H1 (cell line): ENCODE measurements around the gene PRAF2.

Source experiments
- ASH2L ChIP-seq: fragments of 200-600, 300-600 bp; sonication (generic); IDR thresholded peaks from one replicate; pipeline ENCODE4 v1.7.1; 2017; ENCODE audit warnings: low read length
- CTCF ChIP-seq, 3 experiments: IDR thresholded peaks; 1 replicate in 2 of 3; 2 replicates in 1 of 3; pipeline versions ENCODE4 v1.5.1 to v1.6.1; 2011; ENCODE audit warnings: low read length in 3 of 3, mild to moderate bottlenecking in 3 of 3, inconsistent platforms in 2 of 3, low read depth in 1 of 3, moderate library complexity in 1 of 3; ENCODE audit not compliant: insufficient read depth in 1 of 3; ENCODE audit errors: control extremely low read depth in 1 of 3
- HDAC6 ChIP-seq: IDR thresholded peaks from one replicate; pipeline ENCODE4 v1.7.1; 2012; ENCODE audit warnings: low read depth, mild to moderate bottlenecking, inconsistent platforms, low read length, moderate library complexity
- POLR2A ChIP-seq, 2 experiments: IDR thresholded peaks; 1 replicate in 1 of 2; 2 replicates in 1 of 2; pipeline ENCODE4 v1.6.1; 2011; ENCODE audit warnings: low read depth in 2 of 2, low read length in 2 of 2, mild to moderate bottlenecking in 2 of 2; ENCODE audit errors: control extremely low read depth in 1 of 2
- POU5F1 ChIP-seq: IDR thresholded peaks from 2 replicates; pipeline ENCODE4 v1.6.1; 2011; ENCODE audit warnings: low read depth, mild to moderate bottlenecking, low read length, moderate library complexity
- SAP30 ChIP-seq: fragments of 300-600 bp; sonication (generic); IDR thresholded peaks from 2 replicates; pipeline ENCODE4 v1.7.1; 2012; ENCODE audit warnings: low read length, moderate library complexity, mild to moderate bottlenecking, inconsistent platforms; ENCODE audit not compliant: insufficient read depth, insufficient replicate concordance
- SIN3A ChIP-seq, 2 experiments: IDR thresholded peaks in 1 of 2; conservative IDR thresholded peaks in 1 of 2; 2 replicates each; pipeline ENCODE4 v1.6.1; 2011 to 2012; ENCODE audit warnings: low read length in 2 of 2, improper control_type of control experiment in 1 of 2, low read depth in 1 of 2, mild to moderate bottlenecking in 1 of 2
- TCF12 ChIP-seq: IDR thresholded peaks from 2 replicates; pipeline ENCODE4 v1.6.1; 2011; ENCODE audit warnings: low read depth, mild to moderate bottlenecking, low read length

- TF ChIP-seq SIN3A (conservative IDR thresholded peaks at IDR 0.05 in 1 of 2, IDR thresholded peaks at IDR 0.05 in 1 of 2; ENCODE audit: low read depth in 1 of 2, low read length in 2 of 2) (no peak), TCF12 (no peak), CTCF (IDR thresholded peaks at IDR 0.05; ENCODE audit: control extremely low read depth in 1 of 3, insufficient read depth in 1 of 3, low read depth in 1 of 3, low read length in 3 of 3) (no peak), SAP30 (no peak), POLR2A (IDR thresholded peaks at IDR 0.05; ENCODE audit: control extremely low read depth in 1 of 2, low read depth in 2 of 2, low read length in 2 of 2) (no peak), HDAC6 (no peak), POU5F1 (no peak), ASH2L (no peak)
Measured at GRCh38 chrX:49117581-49117980, 43.8 kb upstream of the PRAF2 start.
